ENCODE results near the gene ATP5ME.
A peak's percentile ranks its signal among the peaks of the same experiment; 100 is the strongest.
"Not testable (repeated sequence)": the region's sequence is repeated elsewhere in the genome, so short reads cannot be mapped to it uniquely, and the experiment has no call there.

Gene ATP5ME

GRCh38 chr4:674172-675035 lies at the start of gene ATP5ME, which contains the start of gene MYL5:
Gene ATP5ME, minus strand, starts transcription at chr4:674276. Its CDS starts 29 bp downstream, at chr4:674247.
Gene MYL5, plus strand, starts transcription at chr4:674542. Its CDS starts 3,485 bp downstream, at chr4:678027.
- peak; percentile 97 for DNase-seq (ENCODE audit: low read depth)

- DNase-seq (ENCODE audit: low read depth), result no peak
Observed at GRCh38 chr4:722851-723360, 48.8 kb upstream of the ATP5ME start.

GRCh38 chr4:722169-722725 lies 48.2 kb upstream of the ATP5ME start:
- no peak for DNase-seq (ENCODE audit: low read depth)

- DNase-seq (ENCODE audit: low read depth), result no peak
Observed at GRCh38 chr4:721261-722168, 47.4 kb upstream of the ATP5ME start.

GRCh38 chr4:720111-720860 lies 46.2 kb upstream of the ATP5ME start:
- no peak for DNase-seq (ENCODE audit: low read depth)

GRCh38 chr4:718460-718859 lies 44.4 kb upstream of the ATP5ME start:
- DNase-seq (ENCODE audit: low read depth), result no peak

GRCh38 chr4:717601-718320 lies 43.7 kb upstream of the ATP5ME start:
- no peak for DNase-seq (ENCODE audit: low read depth)

- DNase-seq (ENCODE audit: low read depth), result no peak
Observed at GRCh38 chr4:714087-714486, 40.0 kb upstream of the ATP5ME start.

GRCh38 chr4:712916-713632 lies 39.0 kb upstream of the ATP5ME start:
- no peak for DNase-seq (ENCODE audit: low read depth)

GRCh38 chr4:712093-712492 lies 38.0 kb upstream of the ATP5ME start:
- no peak for DNase-seq (ENCODE audit: low read depth)

GRCh38 chr4:710916-711315 lies 36.8 kb upstream of the ATP5ME start:
- DNase-seq (ENCODE audit: low read depth), result no peak

- no peak for DNase-seq (ENCODE audit: low read depth)
Observed at GRCh38 chr4:710116-710515, 36.0 kb upstream of the ATP5ME start.

- no peak for DNase-seq (ENCODE audit: low read depth)
Observed at GRCh38 chr4:709348-709747, 35.3 kb upstream of the ATP5ME start.

- DNase-seq (ENCODE audit: low read depth), result no peak
Observed at GRCh38 chr4:708631-708933, 34.5 kb upstream of the ATP5ME start.

- DNase-seq (ENCODE audit: low read depth), result no peak
Observed at GRCh38 chr4:707929-708630, 34.0 kb upstream of the ATP5ME start.

GRCh38 chr4:706834-707598 lies 32.9 kb upstream of the ATP5ME start:
- DNase-seq (ENCODE audit: low read depth), result no peak

- DNase-seq (ENCODE audit: low read depth), result not testable (repeated sequence)
Observed at GRCh38 chr4:706083-706633, 32.1 kb upstream of the ATP5ME start.

- DNase-seq (ENCODE audit: low read depth), result peak; percentile 95
Observed at GRCh38 chr4:705278-706082, 31.4 kb upstream of the ATP5ME start, which contains the start of gene PCGF3. Gene PCGF3, plus strand, starts transcription at chr4:705832. Its CDS starts 27,849 bp downstream, at chr4:733681.
